Parathyroid adenoma (tissue), 2 donors: ENCODE results near the gene CKAP4.

Source experiments
- H2AFZ ChIP-seq: fragments of 300-600 bp; sonication (generic); one replicate; pipeline ENCODE4 v1.7.0; 2017; ENCODE audit warnings: antibody characterized with exemption, mild to moderate bottlenecking
- H3K27ac ChIP-seq: fragments of 300-600 bp; sonication (generic); one replicate; pipeline ENCODE4 v1.7.0; 2017
- H3K27me3 ChIP-seq: fragments of 300-600 bp; sonication (generic); one replicate; pipeline ENCODE4 v1.7.0; 2017; ENCODE audit warnings: low read length; ENCODE audit not compliant: control insufficient read depth, insufficient read depth
- H3K36me3 ChIP-seq: fragments of 300-600 bp; sonication (generic); one replicate; pipeline ENCODE4 v1.7.0; 2017; ENCODE audit warnings: low read length; ENCODE audit not compliant: control insufficient read depth, insufficient read depth
- H3K4me1 ChIP-seq: fragments of 300-600 bp; sonication (generic); one replicate; pipeline ENCODE4 v1.7.0; 2017; ENCODE audit warnings: control low read depth
- H3K4me2 ChIP-seq: fragments of 300-600 bp; sonication (generic); one replicate; pipeline ENCODE4 v1.7.0; 2017; ENCODE audit warnings: low read length
- H3K4me3 ChIP-seq: fragments of 300-600 bp; sonication (generic); one replicate; pipeline ENCODE4 v1.7.0; 2017; ENCODE audit warnings: low read depth, low read length
- H3K79me2 ChIP-seq: fragments of 300-600 bp; sonication (generic); one replicate; pipeline ENCODE4 v1.7.0; 2017; ENCODE audit warnings: control low read depth
- H3K9ac ChIP-seq: fragments of 300-600 bp; sonication (generic); one replicate; pipeline ENCODE4 v1.7.0; 2017; ENCODE audit warnings: mild to moderate bottlenecking
- H3K9me3 ChIP-seq: fragments of 300-600 bp; sonication (generic); one replicate; pipeline ENCODE4 v1.7.0; 2017; ENCODE audit warnings: low read length; ENCODE audit not compliant: control insufficient read depth
- CTCF ChIP-seq: fragments of 300-600 bp; sonication (generic); IDR thresholded peaks from one replicate; pipeline ENCODE4 v1.7.0; 2017; ENCODE audit warnings: antibody characterized with exemption, mild to moderate bottlenecking
- donor health status: primary hyperparathyroidism.

Gene CKAP4

DNA sequence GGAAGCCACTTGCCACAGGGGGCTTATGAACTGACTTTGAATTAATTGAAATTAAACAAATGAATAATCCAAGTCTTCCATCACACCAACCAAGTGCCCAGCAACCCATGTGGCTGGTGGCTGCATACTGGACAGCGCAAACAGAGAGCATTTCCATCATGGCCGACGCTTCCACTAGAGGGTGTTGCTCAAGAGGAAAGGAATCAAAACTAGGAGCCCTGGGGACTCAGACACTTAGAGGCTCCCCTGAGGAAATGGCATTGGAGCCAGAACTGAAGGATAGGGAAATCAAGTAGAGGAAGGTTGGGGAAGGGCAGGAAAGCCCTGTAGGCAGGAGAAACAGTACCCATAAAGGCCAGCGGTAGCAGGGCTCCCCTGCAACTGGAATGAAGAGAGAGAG is 58.5 kb downstream of the CKAP4 start:
- peaks cover 55% of the 10 kb centered on the region for H3K4me1 ChIP-seq
- H3K27me3 ChIP-seq: no peaks in the 10 kb centered on the region
- TF ChIP-seq CTCF: no peak
- no peak overlapping the region for H3K4me2 ChIP-seq
- no peaks in the 10 kb centered on the region for H3K79me2 ChIP-seq
- H3K4me3 ChIP-seq: no peak overlapping the region
- H3K9me3 ChIP-seq: no peaks in the 10 kb centered on the region
- no peak overlapping the region for H3K9ac ChIP-seq
- no peaks in the 10 kb centered on the region for H3K36me3 ChIP-seq
- peak overlapping the region; percentile 4 for H2AFZ ChIP-seq
- H3K27ac ChIP-seq: peak overlapping the region; percentile 97

- Histone ChIP-seq H3K4me3 (no peak overlapping the region), H3K36me3 (no peaks in the 10 kb centered on the region), H3K27me3 (no peaks in the 10 kb centered on the region), H3K4me2 (no peak overlapping the region), H3K79me2 (no peaks in the 10 kb centered on the region), H3K9ac (no peak overlapping the region), H3K9me3 (no peaks in the 10 kb centered on the region), H2AFZ (peak overlapping the region; percentile 25), H3K4me1 (peaks cover 52% of the 10 kb centered on the region), H3K27ac (no peak overlapping the region)
- no peak for TF ChIP-seq CTCF
These were observed 59.6 kb downstream of the CKAP4 start for GRCh38 chr12:106188256-106188655.
